Osteoblast (primary cell): Measurements from ENCODE around the gene IFT43. TPM values are rescaled to one million over a fixed set of nuclear protein-coding genes. Genes with fewer than 3 reads are reported as not detected.

Experiments
- DNase-seq: peaks from one replicate; pipeline ENCODE4 v3.0.0; 2011; ENCODE audit warnings: low spot score, mixed read lengths; ENCODE audit not compliant: insufficient read length; ENCODE audit errors: missing footprints
- H2AFZ ChIP-seq: 2 replicates; pipeline ENCODE4 v1.6.0; 2011; ENCODE audit warnings: mild to moderate bottlenecking, low read length
- H3K27ac ChIP-seq: 2 replicates; pipeline ENCODE4 v1.5.1; 2011; ENCODE audit warnings: mild to moderate bottlenecking, low read depth, low read length, moderate library complexity
- H3K27me3 ChIP-seq: 2 replicates; pipeline ENCODE4 v1.6.0; 2012; ENCODE audit warnings: mild to moderate bottlenecking, control low read depth, inconsistent platforms, low read length, moderate library complexity; ENCODE audit not compliant: insufficient read depth
- H3K36me3 ChIP-seq: 2 replicates; pipeline ENCODE4 v1.5.1; 2011; ENCODE audit warnings: mild to moderate bottlenecking, low read length, control low read depth, moderate library complexity; ENCODE audit not compliant: insufficient read depth
- H3K4me1 ChIP-seq: 2 replicates; pipeline ENCODE4 v1.5.1; 2011; ENCODE audit warnings: mild to moderate bottlenecking, low read length, control low read depth, moderate library complexity; ENCODE audit not compliant: insufficient read depth
- H3K4me2 ChIP-seq: 2 replicates; pipeline ENCODE4 v1.6.0; 2011; ENCODE audit warnings: mild to moderate bottlenecking, low read length; ENCODE audit not compliant: insufficient read depth
- H3K4me3 ChIP-seq: fragments of 200-600 bp; sonication (generic); 3 replicates; pipeline ENCODE4 v1.5.1; 2012; ENCODE audit warnings: mild to moderate bottlenecking, low read length, inconsistent platforms; ENCODE audit not compliant: insufficient read depth
- H3K79me2 ChIP-seq: 2 replicates; pipeline ENCODE4 v1.6.0; 2012; ENCODE audit warnings: mild to moderate bottlenecking, low read length, control low read depth, inconsistent platforms; ENCODE audit not compliant: insufficient read depth
- H3K9me3 ChIP-seq: 2 replicates; pipeline ENCODE4 v1.5.1; 2011; ENCODE audit warnings: low read depth, low read length, control low read depth
- H4K20me1 ChIP-seq: 2 replicates; pipeline ENCODE4 v1.6.0; 2012; ENCODE audit warnings: mild to moderate bottlenecking, low read length, control low read depth; ENCODE audit not compliant: insufficient read depth
- total RNA-seq: library from RNA; depleted of rRNA; stranded (reverse); fragments of >200 nt; gene quantifications from 2 replicates; pipeline ENCODE4 v1.2.3, GENCODE V29; 2012
- TF ChIP-seq, protein P1 (sequence below): IDR thresholded peaks from 2 replicates; pipeline ENCODE4 v1.5.1; 2011; ENCODE audit warnings: mild to moderate bottlenecking, low read depth, low read length, moderate library complexity; ENCODE audit errors: extremely low read depth

IFT43 gene
- total RNA-seq, 1 donor, result 32.6 TPM

DNA sequence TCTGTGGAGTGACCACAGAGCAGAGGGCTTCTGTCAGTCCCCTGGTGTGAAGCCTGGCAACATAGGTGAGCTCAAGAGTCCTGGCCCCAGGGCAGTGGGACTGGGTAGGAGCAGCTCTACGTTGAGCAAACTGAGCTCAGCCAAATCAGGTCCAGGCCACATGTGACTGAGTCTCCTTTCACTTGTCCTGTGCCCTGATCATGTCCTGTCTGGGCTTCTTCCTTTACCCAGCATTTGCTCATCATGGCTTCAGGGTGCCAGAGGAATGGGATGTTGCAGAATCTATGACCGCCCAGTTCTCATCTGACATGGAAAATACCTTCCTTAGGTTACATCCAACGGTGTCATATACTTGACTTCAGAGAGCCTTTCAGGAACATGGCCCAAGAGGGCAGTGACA, 99.8 kb downstream of the IFT43 start:
- no peak overlapping the region for H3K4me2 ChIP-seq
- no peak overlapping the region for H3K27ac ChIP-seq
- no peaks in the 10 kb centered on the region for H4K20me1 ChIP-seq
- H3K79me2 ChIP-seq, result no peaks in the 10 kb centered on the region
- no peaks in the 10 kb centered on the region for H3K4me1 ChIP-seq
- no peaks in the 10 kb centered on the region for H3K9me3 ChIP-seq
- no peaks in the 10 kb centered on the region for H3K36me3 ChIP-seq
- no peak overlapping the region for H2AFZ ChIP-seq
- no peak overlapping the region for H3K4me3 ChIP-seq
- no peak for DNase-seq
- TF ChIP-seq, protein P1, sequence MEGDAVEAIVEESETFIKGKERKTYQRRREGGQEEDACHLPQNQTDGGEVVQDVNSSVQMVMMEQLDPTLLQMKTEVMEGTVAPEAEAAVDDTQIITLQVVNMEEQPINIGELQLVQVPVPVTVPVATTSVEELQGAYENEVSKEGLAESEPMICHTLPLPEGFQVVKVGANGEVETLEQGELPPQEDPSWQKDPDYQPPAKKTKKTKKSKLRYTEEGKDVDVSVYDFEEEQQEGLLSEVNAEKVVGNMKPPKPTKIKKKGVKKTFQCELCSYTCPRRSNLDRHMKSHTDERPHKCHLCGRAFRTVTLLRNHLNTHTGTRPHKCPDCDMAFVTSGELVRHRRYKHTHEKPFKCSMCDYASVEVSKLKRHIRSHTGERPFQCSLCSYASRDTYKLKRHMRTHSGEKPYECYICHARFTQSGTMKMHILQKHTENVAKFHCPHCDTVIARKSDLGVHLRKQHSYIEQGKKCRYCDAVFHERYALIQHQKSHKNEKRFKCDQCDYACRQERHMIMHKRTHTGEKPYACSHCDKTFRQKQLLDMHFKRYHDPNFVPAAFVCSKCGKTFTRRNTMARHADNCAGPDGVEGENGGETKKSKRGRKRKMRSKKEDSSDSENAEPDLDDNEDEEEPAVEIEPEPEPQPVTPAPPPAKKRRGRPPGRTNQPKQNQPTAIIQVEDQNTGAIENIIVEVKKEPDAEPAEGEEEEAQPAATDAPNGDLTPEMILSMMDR, result no peak
- no peaks in the 10 kb centered on the region for H3K27me3 ChIP-seq

DNA sequence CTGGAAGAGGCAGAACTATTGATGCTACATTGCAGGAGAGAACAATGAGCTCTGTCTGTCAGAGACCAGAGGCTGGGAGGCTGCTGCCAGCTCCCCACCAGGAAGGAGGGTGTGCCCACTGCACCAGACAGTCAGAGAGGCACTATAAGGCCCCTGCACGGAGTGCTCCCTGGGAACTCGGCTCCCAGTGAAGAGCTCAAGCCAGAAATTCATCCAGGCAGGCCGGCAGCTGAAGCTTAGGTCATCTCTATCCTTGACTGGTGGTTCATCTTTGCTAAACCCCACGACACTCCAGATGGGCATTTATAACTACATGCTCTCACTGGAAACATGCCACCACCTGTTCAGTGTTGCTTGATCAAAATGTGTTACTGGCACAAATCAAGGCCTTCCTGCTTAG, 101.1 kb downstream of the IFT43 start:
- TF ChIP-seq, protein P1, result no peak
- no peaks in the 10 kb centered on the region for H3K4me1 ChIP-seq
- H4K20me1 ChIP-seq, result no peaks in the 10 kb centered on the region
- DNase-seq, result no peak
- no peaks in the 10 kb centered on the region for H3K27me3 ChIP-seq
- H2AFZ ChIP-seq, result no peak overlapping the region
- no peaks in the 10 kb centered on the region for H3K79me2 ChIP-seq
- no peaks in the 10 kb centered on the region for H3K9me3 ChIP-seq
- H3K27ac ChIP-seq, result no peak overlapping the region
- H3K4me3 ChIP-seq, result no peak overlapping the region
- no peaks in the 10 kb centered on the region for H3K36me3 ChIP-seq
- H3K4me2 ChIP-seq, result no peak overlapping the region

DNA sequence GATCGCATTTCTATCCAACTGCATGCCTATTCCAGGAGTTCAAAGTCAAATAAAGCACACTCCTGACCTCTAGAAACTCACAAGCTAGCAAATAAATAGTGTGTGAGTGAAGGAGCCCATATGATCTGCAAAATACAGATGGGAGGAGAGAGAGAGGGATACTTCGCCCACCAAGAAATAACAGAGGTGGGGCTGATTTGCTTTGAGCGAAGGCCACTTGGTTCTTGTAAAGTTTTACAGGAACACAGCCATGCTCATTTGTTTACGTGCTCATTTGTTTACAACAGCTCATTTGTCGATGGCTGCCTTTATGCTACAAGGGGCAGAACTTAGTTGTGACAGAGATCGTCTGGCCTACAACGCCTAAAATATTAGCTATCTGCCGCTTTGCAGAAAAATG, 102.8 kb downstream of the IFT43 start:
- no peak overlapping the region for H3K4me2 ChIP-seq

DNA sequence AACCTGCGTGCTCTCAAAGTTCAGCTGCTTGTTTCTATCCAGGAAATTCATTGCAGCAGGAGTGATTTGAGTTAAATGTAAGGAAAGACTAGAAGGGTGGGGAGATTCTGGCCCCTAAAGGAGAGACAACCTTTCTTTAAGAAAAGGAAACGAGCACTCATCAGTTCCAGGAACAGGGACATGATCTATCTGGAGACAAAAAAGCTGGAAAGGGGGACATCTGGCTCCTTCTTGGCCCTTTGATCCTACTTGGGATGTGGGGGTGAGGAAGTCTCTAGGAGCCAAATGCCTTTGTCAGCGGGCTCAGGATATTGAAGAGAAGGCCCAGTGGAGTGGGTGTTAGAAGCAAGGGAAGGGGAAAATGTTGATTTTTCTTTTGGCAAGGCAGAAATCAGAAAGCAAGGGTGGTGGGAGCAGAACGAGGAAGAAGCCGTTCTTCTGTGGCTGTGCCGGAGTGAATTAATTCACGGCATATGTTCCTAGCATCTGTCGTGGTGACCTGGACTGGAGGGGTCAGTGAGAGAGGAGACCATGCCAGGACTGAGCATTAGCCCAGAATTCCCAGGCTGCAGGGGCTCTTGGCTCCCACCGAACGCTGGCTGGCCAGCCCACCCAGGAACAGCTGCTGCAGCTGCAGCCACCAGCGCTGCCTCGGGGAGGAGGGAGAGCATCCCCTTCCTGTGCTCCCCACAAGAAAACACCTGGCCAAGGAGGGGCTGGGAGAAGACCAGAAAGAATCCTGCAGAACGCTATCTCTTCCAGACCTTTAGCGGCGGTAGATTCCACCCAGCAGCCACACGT, 103.4 kb downstream of the IFT43 start:
- no peaks in the 10 kb centered on the region for H4K20me1 ChIP-seq
- no peaks in the 10 kb centered on the region for H3K79me2 ChIP-seq
- H2AFZ ChIP-seq, result no peak overlapping the region
- H3K9me3 ChIP-seq, result no peaks in the 10 kb centered on the region
- H3K4me3 ChIP-seq, result no peak overlapping the region
- no peaks in the 10 kb centered on the region for H3K4me1 ChIP-seq
- H3K27ac ChIP-seq, result no peak overlapping the region
- no peaks in the 10 kb centered on the region for H3K36me3 ChIP-seq
- H3K4me2 ChIP-seq, result no peak overlapping the region
- no peak for DNase-seq
- H3K27me3 ChIP-seq, result no peaks in the 10 kb centered on the region
- TF ChIP-seq, protein P1, result no peak

More for the DNA sequence above, 102.8 kb downstream of the IFT43 start:
- H3K9me3 ChIP-seq, result no peaks in the 10 kb centered on the region
- H3K36me3 ChIP-seq, result no peaks in the 10 kb centered on the region
- H3K27me3 ChIP-seq, result no peaks in the 10 kb centered on the region
- no peak overlapping the region for H2AFZ ChIP-seq
- TF ChIP-seq, protein P1, result no peak
- H3K27ac ChIP-seq, result no peak overlapping the region
- no peaks in the 10 kb centered on the region for H4K20me1 ChIP-seq
- DNase-seq, result no peak
- H3K4me3 ChIP-seq, result no peak overlapping the region
- no peaks in the 10 kb centered on the region for H3K4me1 ChIP-seq
- H3K79me2 ChIP-seq, result no peaks in the 10 kb centered on the region
